Lung microvascular endothelial cell (primary cell): Measurements from ENCODE around the gene KCNJ16. TPM values are rescaled to one million over a fixed set of nuclear protein-coding genes. Genes with fewer than 3 reads are reported as not detected.

ENCODE experiments used
- DNase-seq, 2 donors: peaks; one replicate each; pipeline versions ENCODE4 v3.0.0 to v3.0.0-alpha.2; 2010; ENCODE audit warnings: low read depth in 2 of 2
- total RNA-seq: library from RNA; depleted of rRNA; stranded (reverse); fragments of >200 nt; gene quantifications from 2 replicates; pipeline ENCODE4 v1.2.1, GENCODE V29; 2014

The KCNJ16 gene
- total RNA-seq, 1 donor from 2014 or later = not detected

GRCh38 chr17:70098030-70098429, 23.0 kb downstream of the KCNJ16 start:
- DNase-seq = no peak

GRCh38 chr17:70099294-70099693, 24.3 kb downstream of the KCNJ16 start:
- no peak for DNase-seq

GRCh38 chr17:70099884-70100283, 24.9 kb downstream of the KCNJ16 start:
- DNase-seq = peak; percentile 66 to 87

GRCh38 chr17:70100983-70101382, 26.0 kb downstream of the KCNJ16 start:
- no peak for DNase-seq

GRCh38 chr17:70102531-70102930, 27.5 kb downstream of the KCNJ16 start:
- peak; percentile 65 to 84 for DNase-seq

- DNase-seq = peak in 1 of 2 donors; percentile 11
Measured at GRCh38 chr17:70104791-70105523, 29.9 kb downstream of the KCNJ16 start.

- no peak for DNase-seq
Measured at GRCh38 chr17:70105641-70106040, 30.6 kb downstream of the KCNJ16 start.

- DNase-seq = no peak
Measured at GRCh38 chr17:70106551-70106950, 31.5 kb downstream of the KCNJ16 start.

GRCh38 chr17:70107441-70107840, 32.4 kb downstream of the KCNJ16 start:
- DNase-seq = no peak

- DNase-seq = no peak
Measured at GRCh38 chr17:70107904-70108565, 33.0 kb downstream of the KCNJ16 start.

- peak; percentile 66 to 70 for DNase-seq
Measured at GRCh38 chr17:70109497-70109896, 34.5 kb downstream of the KCNJ16 start.

- DNase-seq = peak; percentile 35 to 99
Measured at GRCh38 chr17:70110443-70110880, 35.4 kb downstream of the KCNJ16 start.

- no peak for DNase-seq
Measured at GRCh38 chr17:70111201-70111600, 36.2 kb downstream of the KCNJ16 start.

- DNase-seq = no peak
Measured at GRCh38 chr17:70114405-70114804, 39.4 kb downstream of the KCNJ16 start.

- no peak for DNase-seq
Measured at GRCh38 chr17:70115126-70115525, 40.1 kb downstream of the KCNJ16 start.

GRCh38 chr17:70116919-70117318, 41.9 kb downstream of the KCNJ16 start:
- DNase-seq = no peak

- no peak for DNase-seq
Measured at GRCh38 chr17:70119545-70119944, 44.5 kb downstream of the KCNJ16 start.

GRCh38 chr17:70119983-70120382, 45.0 kb downstream of the KCNJ16 start:
- DNase-seq = peak; percentile 15 to 50

GRCh38 chr17:70120425-70120824, 45.4 kb downstream of the KCNJ16 start:
- DNase-seq = no peak

- peak; percentile 69 to 80 for DNase-seq
Measured at GRCh38 chr17:70121126-70121525, 46.1 kb downstream of the KCNJ16 start.

- peak in 1 of 2 donors; percentile 44 for DNase-seq
Measured at GRCh38 chr17:70123193-70123592, 48.2 kb downstream of the KCNJ16 start.

- no peak for DNase-seq
Measured at GRCh38 chr17:70124723-70125122, 49.7 kb downstream of the KCNJ16 start.
